ENCODE data around the gene STEAP1B. TPM values are rescaled to one million over a fixed set of nuclear protein-coding genes. Genes with fewer than 3 reads are reported as not detected.

STEAP1B gene
- polyA plus RNA-seq, 1 of the 3 experiments (the other 2 are of a cell fraction) = 14.7 TPM

- H3K36me3 ChIP-seq (replicated peaks in 1 of 2; ENCODE audit: control insufficient read depth in 1 of 2, insufficient read depth in 2 of 2, low read length in 1 of 2) = peaks cover 0 to 18% of the 10 kb centered on the region in 2 experiments
- H3K27me3 ChIP-seq (ENCODE audit: insufficient read depth) = no peaks in the 10 kb centered on the region
- no peak overlapping the region for H2AFZ ChIP-seq (ENCODE audit: low read depth)
- POLR2A ChIA-PET = no interaction called here
- H3K27ac ChIP-seq (ENCODE audit: low read depth in 2 of 2, low read length in 1 of 2) = no peak overlapping the region
- CTCF ChIA-PET = interaction anchor here (0.9 kb wide), 1 partner anchor 15 kb away, joined by 3 read pairs; no protein-coding TSS in a partner anchor
- H3K9me3 ChIP-seq = no peaks in the 10 kb centered on the region
- H3F3A ChIP-seq (replicated peaks; ENCODE audit: insufficient read depth) = peaks cover 3% of the 10 kb centered on the region
- H3K4me1 ChIP-seq (ENCODE audit: control insufficient read depth in 1 of 2, insufficient read depth in 2 of 2, low read depth in 1 of 2, low read length in 1 of 2) = no peaks in the 10 kb centered on the region; a peak in 1 of 4 replicates
- H3K9ac ChIP-seq = no peak overlapping the region
- no peaks in the 10 kb centered on the region for H4K20me1 ChIP-seq (ENCODE audit: insufficient read depth)
- no peak overlapping the region for H3K4me3 ChIP-seq (ENCODE audit: low read depth in 2 of 2, low read length in 1 of 2)
- H3K4me2 ChIP-seq = no peak overlapping the region
- WGBS (ENCODE audit: low lambda C conversion rate) = 90% methylated on average over 3 of the region's 3 CpGs
- H3K79me2 ChIP-seq (ENCODE audit: insufficient read depth) = no peaks in the 10 kb centered on the region; the same call in 1 of the 2 replicates
- no peaks in the 10 kb centered on the region for H3K9me2 ChIP-seq
- TF ChIP-seq YY1 (IDR thresholded peaks at IDR 0.05; ENCODE audit: low read depth) (no peak), RFX5 (IDR thresholded peaks at IDR 0.05; ENCODE audit: low read length) (no peak), SIN3A (IDR thresholded peaks at IDR 0.05; ENCODE audit: borderline replicate concordance, low read depth, low read length) (no peak), CHD2 (IDR thresholded peaks at IDR 0.05; ENCODE audit: low read length, partially characterized antibody) (no peak), FOXJ3 (CRISPR knock-in tag; IDR thresholded peaks at IDR 0.05) (no peak), EP300 (IDR thresholded peaks at IDR 0.05; ENCODE audit: borderline replicate concordance in 1 of 2, low read depth in 1 of 2, low read length in 1 of 2) (no peak), MAX (IDR thresholded peaks at IDR 0.05; ENCODE audit: low read depth) (no peak), RCOR1 (IDR thresholded peaks at IDR 0.05; ENCODE audit: low read length) (no peak), PBX3 (IDR thresholded peaks at IDR 0.05) (no peak)
- DNase-seq = no peak
These were observed 54.1 kb downstream of the STEAP1B start for GRCh38 chr7:22445853-22446252.

GRCh38 chr7:22445140-22445743 is 54.7 kb downstream of the STEAP1B start:
- Histone ChIP-seq H3K79me2 (ENCODE audit: insufficient read depth) (no peaks in the 10 kb centered on the region; the same call in 1 of the 2 replicates), H3K4me2 (no peak overlapping the region), H3K27ac (ENCODE audit: low read depth in 2 of 2, low read length in 1 of 2) (no peak overlapping the region; a peak in 1 of 4 replicates), H3K9ac (no peak overlapping the region), H3K27me3 (ENCODE audit: insufficient read depth) (no peaks in the 10 kb centered on the region), H2AFZ (ENCODE audit: low read depth) (no peak overlapping the region), H3K9me3 (no peaks in the 10 kb centered on the region), H3K9me2 (no peaks in the 10 kb centered on the region), H3K36me3 (replicated peaks in 1 of 2; ENCODE audit: control insufficient read depth in 1 of 2, insufficient read depth in 2 of 2, low read length in 1 of 2) (peaks cover 0 to 12% of the 10 kb centered on the region in 2 experiments), H4K20me1 (ENCODE audit: insufficient read depth) (no peaks in the 10 kb centered on the region), H3K4me1 (ENCODE audit: control insufficient read depth in 1 of 2, insufficient read depth in 2 of 2, low read depth in 1 of 2, low read length in 1 of 2) (no peaks in the 10 kb centered on the region; a peak in 1 of 4 replicates), H3K4me3 (ENCODE audit: low read depth in 2 of 2, low read length in 1 of 2) (no peak overlapping the region), H3F3A (replicated peaks; ENCODE audit: insufficient read depth) (peaks cover 3% of the 10 kb centered on the region)
- ChIA-PET POLR2A (no interaction called here), CTCF (interaction anchor here (0.9 kb wide), 1 partner anchor 15 kb away, joined by 3 read pairs; no protein-coding TSS in a partner anchor)
- WGBS (ENCODE audit: low lambda C conversion rate) = 79% methylated on average over 13 of the region's 14 CpGs
- TF ChIP-seq MAX (IDR thresholded peaks at IDR 0.05; ENCODE audit: low read depth) (no peak), PBX3 (IDR thresholded peaks at IDR 0.05) (no peak), RCOR1 (IDR thresholded peaks at IDR 0.05; ENCODE audit: low read length) (no peak), CTCF (IDR thresholded peaks at IDR 0.05) (no peak), NFIC (IDR thresholded peaks at IDR 0.05; ENCODE audit: borderline replicate concordance) (no peak), NRF1 (IDR thresholded peaks at IDR 0.05; ENCODE audit: low read depth, low read length) (no peak), EZH2phosphoT487 (IDR thresholded peaks at IDR 0.05; ENCODE audit: borderline replicate concordance, low read depth) (no peak), IRF3 (IDR thresholded peaks at IDR 0.05; ENCODE audit: low read depth, low read length) (no peak), TAF1 (IDR thresholded peaks at IDR 0.05; ENCODE audit: borderline replicate concordance, low read depth, low read length) (no peak), ELF1 (IDR thresholded peaks at IDR 0.05) (no peak), MEF2A (IDR thresholded peaks at IDR 0.05; ENCODE audit: borderline replicate concordance, low read depth) (no peak), GABPA (IDR thresholded peaks at IDR 0.05; ENCODE audit: low read depth) (no peak), RAD21 (IDR thresholded peaks at IDR 0.05; ENCODE audit: low read length) (no peak), USF2 (IDR thresholded peaks at IDR 0.05; ENCODE audit: borderline replicate concordance, low read depth, low read length) (no peak)
- no peak for DNase-seq
